HG02759 (cell line): ENCODE results near the gene OTOF.

Experiments
- ATAC-seq: cut with Tn5 transposase; IDR thresholded peaks from one replicate; pipeline ENCODE4 v1.9.1; 2021; ENCODE audit warnings: mild to moderate bottlenecking, moderate library complexity; ENCODE audit not compliant: unreplicated experiment

OTOF gene

DNA sequence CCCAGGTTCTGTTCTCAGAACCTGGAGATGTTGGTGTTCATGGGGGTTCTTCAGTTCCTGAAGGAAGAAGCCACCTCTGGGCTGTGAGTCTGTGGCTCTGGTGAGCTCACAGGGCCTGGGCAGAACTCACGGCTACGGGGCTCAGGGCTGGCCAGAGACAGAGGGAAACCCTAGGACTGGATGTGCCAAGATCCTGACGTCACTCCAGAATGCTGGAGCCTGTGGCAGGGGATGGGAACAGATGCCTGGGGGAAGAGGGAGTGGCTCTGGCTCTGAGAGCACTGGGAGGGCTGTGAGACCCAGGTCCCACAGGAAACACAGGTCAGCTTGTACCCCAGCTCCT, at the start of gene OTOF:
Gene OTOF, minus strand, starts transcription at position 214 of the 343 bp plus-strand sequence.
- ATAC-seq = no peak

DNA sequence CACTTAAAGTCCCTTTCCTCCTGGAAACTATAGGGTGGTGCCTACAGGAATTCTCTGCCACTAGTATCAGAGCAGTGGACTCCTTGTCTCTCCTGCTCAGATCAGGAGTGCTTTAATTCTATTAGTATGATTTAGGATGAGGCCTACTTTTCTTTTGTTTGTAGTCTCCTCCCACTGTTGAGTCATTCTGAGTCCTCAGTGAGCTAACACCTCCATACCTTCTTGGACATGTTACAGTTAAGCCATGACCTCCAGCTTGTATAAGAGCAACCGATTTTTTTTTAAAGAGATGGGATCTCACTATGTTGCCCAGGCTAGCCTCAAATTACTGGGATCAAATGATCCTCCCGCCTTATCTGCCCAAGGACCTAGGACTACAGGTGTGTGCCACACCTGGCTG, 48.7 kb upstream of the OTOF start:
- ATAC-seq = no peak

DNA sequence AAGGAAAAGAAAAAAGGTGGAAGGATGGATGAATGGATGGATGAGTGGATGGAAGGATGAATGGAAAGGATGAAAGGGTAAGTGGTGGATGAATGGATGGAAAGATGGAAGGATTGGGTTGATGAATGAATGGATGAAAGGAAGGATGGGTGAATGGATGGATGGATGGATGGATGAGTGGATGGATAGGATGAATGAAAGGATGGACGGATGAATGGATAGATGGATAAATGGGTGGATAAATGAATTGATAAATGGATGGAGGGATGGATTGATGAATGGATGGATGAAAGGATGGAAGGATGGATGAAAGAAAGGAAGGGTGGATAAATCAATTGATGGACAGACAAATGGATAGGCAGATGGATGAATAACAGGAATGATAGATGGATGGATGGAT, 48.2 kb upstream of the OTOF start:
- no peak for ATAC-seq

DNA sequence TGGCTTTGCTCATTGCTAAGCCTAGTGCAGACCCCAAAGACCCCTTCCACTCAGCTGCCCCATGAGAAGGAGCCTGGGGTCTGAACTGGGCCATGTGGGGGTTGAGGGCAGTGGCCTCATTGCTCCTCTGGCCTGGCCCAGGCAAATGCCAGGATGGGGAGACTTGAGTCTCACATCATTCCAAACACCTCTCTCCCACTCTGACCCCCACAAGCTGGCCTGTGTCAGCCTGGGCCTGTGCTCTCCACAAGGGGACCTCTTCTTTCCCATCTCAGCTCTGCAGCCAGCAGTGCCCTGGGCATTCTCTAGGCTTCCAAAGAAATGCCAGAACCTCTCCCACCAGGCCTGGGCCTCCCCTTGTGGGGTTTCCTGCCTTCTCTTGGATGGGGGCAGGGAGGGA, 45.8 kb upstream of the OTOF start:
- no peak for ATAC-seq

DNA sequence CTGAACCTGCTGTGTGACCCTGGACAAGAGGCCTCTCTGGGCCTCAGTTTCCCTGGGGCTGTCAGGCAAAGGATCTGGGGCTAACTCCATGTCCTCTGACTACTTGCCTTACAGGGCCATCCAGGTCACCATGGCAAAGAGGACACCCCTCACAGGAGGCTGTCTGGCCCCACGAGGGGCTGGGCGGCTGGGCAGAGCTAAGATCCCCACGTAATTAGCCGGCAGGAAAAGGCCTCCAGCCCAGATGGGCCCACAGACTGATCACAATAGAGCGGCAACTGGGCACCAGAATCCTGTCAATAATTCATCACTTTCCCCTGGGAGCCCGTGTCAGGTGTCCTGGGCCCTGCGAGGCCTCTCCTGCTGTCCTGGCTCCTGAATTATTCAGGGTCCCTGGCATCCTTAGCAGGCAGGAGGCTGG, 44.8 kb upstream of the OTOF start:
- no peak for ATAC-seq

DNA sequence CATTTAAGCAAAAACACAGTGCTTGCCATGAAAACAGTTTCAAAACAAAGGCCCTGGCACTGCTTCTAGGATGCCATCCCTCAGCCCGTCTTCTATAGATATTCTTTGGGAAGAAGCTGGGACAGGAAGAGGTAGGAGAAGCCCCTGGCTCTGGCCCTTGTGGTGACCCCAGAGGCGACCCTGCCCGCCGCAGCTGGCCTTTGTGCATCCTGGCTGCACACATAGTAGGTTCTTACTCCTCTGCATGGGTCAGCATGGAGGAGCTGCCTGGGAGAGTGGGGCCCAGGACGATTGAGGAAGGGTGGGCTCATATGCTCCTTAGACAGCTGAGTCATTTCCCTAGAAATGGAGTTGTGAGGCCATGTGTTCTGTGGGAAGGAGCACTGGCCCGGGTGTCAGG, 44.4 kb upstream of the OTOF start:
- ATAC-seq = no peak

DNA sequence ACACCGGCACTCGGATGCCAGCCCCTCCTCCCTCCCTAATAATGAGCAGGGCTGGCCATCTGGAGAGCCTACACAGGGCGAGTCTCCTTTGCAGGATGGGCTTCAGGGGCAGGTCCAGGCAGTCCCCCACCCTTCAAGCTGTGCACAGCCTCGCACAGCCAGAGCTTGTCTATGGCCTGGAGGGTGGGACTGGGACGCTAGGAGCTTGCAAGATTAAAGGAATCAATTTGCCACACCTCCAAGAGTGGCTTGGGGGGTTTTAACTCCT, 43.9 kb upstream of the OTOF start:
- no peak for ATAC-seq

DNA sequence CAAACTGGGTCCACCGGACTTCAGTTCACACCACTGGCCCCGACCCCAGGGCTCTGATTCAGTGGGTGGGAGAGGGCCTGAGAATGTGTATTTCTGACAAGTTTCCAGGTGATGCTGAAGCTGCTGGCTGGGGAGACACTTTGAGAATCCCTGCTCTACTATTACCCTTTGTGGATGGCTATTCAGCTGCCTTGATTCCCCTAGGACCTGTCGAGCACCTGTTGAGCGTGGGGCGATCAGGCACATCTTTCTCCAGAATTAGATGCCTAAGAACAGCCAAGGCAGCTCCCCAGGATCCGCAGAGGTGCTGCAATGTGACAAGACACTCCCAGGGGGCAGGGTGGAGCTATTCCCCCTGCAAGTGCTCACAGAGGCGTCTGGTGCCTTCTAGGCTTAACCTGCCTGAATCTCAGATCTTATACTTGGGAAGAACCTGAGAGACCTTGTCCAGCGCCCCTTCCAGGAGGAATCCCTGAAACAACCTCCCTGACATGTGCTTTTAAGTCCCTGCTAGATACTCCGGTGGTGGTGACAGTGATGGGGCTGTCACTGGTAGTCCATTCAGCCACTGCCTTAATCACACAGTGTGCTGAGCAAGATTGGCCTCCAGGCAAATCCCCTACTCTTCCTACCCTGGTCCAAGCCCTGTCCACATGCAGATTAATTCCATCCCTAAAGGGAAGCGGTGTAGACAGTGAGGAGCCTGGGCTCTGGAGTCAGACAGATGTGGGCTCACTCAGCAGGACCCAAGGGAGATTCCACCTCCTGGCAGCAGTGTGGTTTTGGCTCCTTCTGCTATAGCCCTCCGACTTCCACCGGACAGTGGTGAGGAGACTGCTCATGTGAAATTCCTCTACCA, 43.4 kb upstream of the OTOF start:
- no peak for ATAC-seq

DNA sequence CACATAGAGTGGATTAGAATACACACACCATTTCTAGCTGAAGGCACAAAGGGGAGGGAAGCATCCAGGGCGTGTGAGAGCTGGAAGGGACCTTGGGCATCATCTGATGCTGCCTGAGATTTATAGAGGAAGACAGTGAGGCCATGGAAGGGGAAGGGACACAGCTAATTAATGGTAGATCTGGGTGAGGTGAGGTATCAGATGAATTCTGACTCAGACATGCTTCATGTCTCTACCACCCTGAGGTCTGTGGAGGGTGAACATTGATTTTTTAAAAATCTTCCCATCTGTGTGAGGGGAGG, 42.2 kb upstream of the OTOF start:
- ATAC-seq = no peak

DNA sequence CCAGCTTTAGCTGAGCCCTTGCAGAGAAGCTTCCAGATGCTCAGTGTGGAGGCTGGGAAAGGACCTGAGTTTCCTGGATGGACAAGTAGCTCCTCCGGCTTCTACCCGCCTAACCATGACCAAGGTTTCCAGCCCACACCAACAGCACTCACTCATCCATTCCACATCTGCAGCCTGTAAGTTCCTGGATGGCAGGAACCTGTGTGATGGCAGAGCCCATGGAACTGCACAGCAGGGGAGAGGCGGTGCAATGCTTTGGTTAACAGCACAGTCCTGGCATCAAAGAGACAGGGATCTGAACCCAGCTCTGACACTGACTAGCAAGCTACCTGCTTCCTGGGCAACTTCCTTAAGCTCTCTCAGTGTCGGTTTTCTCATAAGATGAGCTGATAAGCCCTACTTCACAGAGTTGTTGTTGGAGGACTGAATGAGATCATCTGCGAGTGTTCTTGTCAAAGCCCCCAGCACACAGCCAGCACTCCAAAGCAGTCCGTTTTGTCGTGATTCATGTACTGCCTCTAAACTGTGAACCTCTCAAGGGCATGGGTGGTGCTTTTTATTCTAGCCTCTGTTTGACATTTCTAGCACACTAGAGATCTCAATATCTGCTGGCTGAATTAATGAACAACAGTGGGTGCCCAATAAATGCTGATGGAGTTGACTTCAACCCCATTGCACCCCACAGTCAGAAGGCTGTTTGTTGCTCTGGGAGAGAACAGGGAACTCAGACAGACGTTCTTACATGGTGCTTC, 41.6 kb upstream of the OTOF start:
- ATAC-seq = no peak

DNA sequence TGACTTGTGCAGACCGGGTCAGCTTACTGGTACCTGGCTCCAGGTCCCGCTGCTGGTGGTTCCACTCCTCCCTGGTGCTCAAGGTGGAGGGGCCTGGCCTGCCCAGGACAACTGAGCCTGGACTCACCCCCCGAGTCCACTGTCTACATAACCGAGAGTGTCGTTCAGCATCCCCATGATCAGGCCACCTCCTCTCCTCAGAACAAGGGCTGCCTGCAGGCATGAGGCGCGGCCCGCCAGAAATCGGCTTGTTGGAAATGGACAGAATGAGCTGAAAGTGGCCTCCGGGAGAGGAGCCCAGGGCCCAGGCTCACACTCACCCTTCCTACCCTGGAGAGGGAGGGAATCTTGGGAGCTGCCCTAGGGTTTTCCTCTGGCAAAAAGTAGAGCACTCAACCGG, 38.9 kb upstream of the OTOF start:
- ATAC-seq = no peak

DNA sequence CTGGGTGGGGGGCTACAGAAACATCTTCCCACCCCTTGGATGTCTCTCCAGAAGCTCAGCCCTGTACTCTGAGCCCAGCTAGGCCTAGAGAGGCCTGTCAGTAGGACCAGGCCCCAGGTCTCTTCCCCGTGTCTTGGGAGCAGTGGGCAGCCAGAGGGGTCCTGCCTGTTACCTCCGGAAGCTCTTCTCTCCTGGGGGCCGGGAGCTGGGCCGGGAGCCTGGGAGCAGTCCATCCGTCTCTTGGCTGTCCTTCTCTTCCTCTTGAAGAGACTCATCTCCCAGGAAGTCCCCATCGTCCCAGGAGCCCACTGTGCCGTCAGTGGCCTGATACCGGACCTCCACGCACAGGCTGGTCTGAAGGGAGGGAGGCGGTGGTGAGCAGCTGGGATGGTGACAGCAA, 38.3 kb upstream of the OTOF start:
- ATAC-seq = no peak

DNA sequence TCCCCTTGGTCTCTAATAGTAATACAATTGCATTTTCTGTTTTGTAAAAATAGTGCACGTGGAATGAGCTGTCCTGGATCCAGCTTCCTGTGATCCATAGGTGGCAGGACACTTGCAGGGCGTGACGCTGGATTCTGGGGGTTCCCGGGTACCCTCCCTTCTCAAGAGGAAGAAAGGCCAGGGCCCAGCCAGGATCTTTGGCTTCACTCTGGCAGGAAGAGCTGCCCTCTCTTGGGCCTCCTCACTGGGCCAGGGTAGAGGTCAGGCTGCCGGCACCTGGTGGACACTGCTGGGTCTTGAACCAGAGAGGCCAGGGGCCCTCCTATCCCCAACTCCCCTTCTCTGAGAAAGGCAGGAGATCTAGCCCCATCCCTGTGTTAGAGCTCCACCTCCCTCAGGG, 37.8 kb upstream of the OTOF start:
- no peak for ATAC-seq

DNA sequence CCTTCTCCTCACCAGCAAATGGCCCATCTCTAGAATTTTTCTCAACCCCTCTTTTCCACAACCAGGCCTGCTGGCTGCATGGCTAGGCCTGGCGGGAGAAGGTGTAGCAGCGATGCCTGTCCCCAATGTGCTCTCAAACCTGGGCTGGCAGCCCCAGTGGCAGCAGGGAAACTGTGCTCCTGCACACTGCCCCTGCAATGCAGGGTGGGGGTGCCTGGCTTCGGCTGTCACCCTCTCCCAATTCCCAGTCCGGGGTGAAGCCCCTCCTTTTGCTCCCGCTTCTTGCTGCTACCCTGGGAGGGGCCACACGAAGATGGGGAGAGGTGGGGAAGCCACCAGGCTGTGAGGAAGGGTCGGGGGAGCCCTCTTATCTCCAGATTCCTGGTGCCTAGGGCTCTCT, 36.1 kb upstream of the OTOF start:
- no peak for ATAC-seq

DNA sequence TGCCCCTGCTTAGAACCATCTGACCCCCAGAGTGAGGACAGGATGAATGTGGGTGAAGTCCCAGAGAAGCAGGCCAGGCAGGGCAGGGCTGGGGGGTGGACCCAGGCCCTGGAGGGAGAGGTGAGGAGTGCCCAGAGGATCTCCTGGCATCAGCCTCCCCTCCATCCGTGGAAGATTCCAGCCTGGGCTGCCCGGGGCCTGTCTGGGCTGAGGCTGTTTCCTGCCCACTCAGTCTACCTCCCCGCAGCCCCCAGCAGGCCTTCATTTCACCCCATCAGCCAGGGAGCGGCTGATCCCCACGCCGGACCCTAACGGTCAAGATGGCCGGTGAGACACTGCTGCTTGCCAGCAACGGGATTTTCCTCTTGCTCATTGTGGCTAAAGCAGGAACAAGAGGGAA, 35.3 kb upstream of the OTOF start:
- ATAC-seq = no peak

DNA sequence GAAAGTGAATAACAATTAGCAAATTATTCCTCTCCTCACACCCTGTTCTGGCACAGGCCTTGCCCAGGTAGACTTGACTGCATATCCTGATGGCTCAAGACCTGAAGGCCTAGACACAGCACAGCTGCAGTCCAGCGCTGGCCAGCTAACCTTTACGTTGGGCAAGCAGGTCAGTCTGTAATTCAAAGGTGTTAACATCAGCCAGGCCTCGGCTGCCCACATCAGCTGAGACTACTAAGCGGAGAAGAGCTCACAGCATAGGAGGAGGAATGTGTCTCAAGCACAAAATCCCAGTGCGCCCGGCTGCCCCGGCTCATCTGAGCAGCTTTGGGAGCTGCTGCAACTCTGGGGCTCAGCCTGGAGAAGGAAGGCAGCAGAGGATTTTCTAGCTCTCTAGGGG, 33.5 kb upstream of the OTOF start:
- ATAC-seq = no peak

DNA sequence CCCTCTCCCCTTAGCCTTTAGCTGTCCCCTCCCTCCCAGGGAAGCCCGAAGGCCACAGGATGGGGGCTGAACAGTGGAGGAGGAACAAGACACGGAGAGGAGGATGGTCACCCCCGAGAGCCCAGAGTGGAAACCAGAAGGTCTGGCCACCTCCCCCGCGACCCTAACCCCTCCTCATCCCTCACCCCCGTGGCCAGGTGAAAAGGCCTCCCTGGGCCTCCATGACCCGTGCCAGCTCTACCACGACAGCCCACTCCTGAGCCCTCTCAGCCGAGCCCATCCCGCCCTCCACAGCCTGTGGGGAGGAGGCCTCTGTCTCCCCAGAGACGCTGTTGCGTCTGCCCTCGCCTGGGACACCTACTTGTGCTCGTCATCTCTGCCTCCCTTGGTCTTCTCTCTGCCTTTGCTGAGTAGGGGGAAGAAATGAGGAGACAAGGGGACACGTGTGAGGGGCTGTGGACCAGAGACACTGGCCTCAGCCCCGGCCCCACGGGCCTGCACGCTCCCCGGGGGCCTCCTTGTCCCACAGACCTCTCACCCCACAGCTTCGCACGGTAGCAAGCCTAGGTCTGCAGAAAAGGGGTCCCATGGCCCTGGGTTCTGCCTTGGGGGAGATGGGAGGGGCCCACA, 32.5 kb upstream of the OTOF start:
- ATAC-seq = no peak

DNA sequence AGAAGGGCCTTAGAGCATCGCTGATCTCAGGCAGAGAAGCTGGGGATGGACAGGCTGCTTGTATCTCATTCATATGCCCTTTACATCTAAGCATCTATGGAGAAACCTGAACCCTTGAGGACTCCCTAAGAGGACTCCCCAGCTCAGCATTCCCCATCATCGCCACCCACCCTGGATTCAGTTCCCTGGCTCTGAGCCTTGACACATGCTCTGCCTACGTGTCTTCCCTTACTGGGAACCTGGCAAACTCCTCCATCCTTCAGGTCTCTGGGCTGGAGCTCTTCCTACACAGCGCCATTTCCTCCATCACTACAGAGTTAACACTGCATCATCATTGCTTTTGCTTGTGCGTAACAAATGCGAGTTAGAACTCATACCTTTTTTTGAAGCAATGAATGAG, 31.2 kb upstream of the OTOF start:
- no peak for ATAC-seq

DNA sequence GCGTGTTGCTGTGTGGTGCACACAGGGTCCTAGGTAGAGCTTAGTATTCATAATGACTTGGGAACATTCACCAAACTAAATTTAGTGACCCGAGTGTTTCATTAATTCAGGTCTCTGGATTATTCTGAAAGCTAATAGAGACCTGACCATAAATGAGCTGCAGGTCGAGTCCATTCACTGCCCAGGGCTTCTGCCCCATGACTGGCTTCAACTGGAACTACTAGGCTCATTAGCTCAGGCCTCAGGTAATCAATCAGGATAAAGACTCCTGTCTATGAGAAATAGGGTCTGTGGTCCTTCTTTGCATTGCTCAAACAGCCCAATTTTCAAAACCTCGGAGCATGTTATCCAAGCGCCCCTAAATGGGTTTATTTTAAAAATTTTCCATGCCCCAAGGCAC, 30.0 kb upstream of the OTOF start:
- ATAC-seq = no peak

DNA sequence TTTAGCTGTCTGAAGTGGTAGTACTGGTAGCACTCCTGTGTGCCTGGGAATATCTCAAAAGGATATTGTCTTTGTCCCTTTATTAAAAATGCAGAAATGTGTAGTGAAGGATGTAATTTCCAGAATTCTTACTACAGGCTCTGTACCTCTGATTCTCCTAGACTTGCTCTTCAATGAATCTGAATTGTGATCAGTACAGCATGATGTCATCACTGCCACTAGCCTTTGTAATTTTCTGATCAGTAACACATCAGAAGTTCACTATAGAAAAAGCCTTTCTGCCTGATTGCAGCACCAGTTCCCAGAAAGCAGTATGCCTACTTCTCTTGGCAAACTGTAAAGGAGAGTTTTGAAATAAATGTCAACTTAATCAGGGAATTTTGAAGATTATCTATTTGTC, 29.2 kb upstream of the OTOF start:
- ATAC-seq = no peak

DNA sequence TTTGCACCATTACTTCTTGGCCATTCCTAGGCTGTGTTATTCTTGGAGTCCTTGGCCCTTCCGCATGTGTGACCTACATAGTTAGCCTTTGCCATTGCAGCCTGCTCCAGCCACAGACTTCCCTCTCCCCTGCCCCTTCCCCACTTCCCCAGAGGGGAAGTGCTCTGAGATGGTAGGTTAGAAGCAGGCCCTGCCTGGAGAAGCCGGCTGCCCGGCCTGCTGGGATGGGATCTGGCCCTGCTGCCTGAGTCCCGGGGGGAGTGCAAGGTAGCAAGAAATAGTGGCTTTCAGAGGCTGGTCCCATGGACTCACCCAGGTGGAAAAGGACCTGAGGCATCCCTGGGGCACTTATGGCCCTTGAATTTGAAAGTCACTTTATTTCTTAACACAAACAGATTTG, 28.4 kb upstream of the OTOF start:
- ATAC-seq = no peak

DNA sequence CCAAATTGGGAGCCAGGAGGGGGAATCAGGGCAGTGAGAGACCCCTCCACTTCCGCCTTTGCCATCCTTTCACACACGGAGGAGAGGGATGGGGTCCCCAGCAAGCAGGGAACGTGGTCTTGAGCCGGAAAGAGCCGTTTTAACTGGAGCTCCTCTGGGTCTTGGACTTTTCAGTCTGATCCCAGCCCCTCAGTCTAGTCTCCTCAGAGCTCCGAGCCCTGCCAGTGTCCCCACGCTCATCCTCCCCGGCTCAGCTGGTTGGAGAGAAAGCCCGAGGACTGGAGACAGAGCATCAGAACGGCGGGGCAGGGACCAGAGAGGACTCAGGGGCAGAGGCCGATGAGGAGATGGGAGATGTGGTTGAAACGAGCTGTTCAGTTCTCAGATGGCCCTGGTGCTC, 26.1 kb upstream of the OTOF start:
- ATAC-seq = no peak
